ENCODE measurements around the gene COL23A1. TPM values are rescaled to one million over a fixed set of nuclear protein-coding genes. Genes with fewer than 3 reads are reported as not detected.

Gene COL23A1
- total and polyA plus RNA-seq, 2 experiments from 2014 or later, result 4.8 to 8.2 TPM

GRCh38 chr5:178438796-178439195 lies 151.4 kb downstream of the COL23A1 start:
- no peak overlapping the region for H3K27ac Mint-ChIP-seq

More at GRCh38 chr5:178438796-178439195, 151.4 kb downstream of the COL23A1 start:
- Histone ChIP-seq H3K36me3 (ENCODE audit: insufficient read depth) (no peaks in the 10 kb centered on the region), H3K27me3 (ENCODE audit: insufficient read depth) (no peaks in the 10 kb centered on the region), H3K4me2 (no peak overlapping the region), H4K20me1 (replicated peaks; ENCODE audit: insufficient read depth) (no peaks in the 10 kb centered on the region), H3F3A (replicated peaks; ENCODE audit: low read depth) (no peaks in the 10 kb centered on the region), H3K27ac (ENCODE audit: low read depth) (no peak overlapping the region), H3K79me2 (replicated peaks; ENCODE audit: insufficient read depth) (no peaks in the 10 kb centered on the region), H3K4me3 (no peak overlapping the region), H3K4me1 (ENCODE audit: insufficient read depth) (no peaks in the 10 kb centered on the region), H3K9me2 (ENCODE audit: insufficient read depth) (no peaks in the 10 kb centered on the region), H2AFZ (no peak overlapping the region)
- Mint-ChIP-seq H3K4me1 (peaks cover 15% of the 10 kb centered on the region; the same call in 2 of the 3 replicates), H3K4me3 (no peak overlapping the region), H3K36me3 (ENCODE audit: low read depth) (no peaks in the 10 kb centered on the region; the same call in 2 of the 3 replicates), H3K9me3 (no peaks in the 10 kb centered on the region; the same call in 2 of the 3 replicates), H3K27me3 (ENCODE audit: insufficient read depth, low read depth, poor library complexity) (no peaks in the 10 kb centered on the region)
- DNase-seq (ENCODE audit: low spot score) (no peak), ATAC-seq (no peak)
- TF ChIP-seq ZNF114 (CRISPR knock-in tag; IDR thresholded peaks at IDR 0.05) (no peak), STAT1 (IDR thresholded peaks at IDR 0.05; ENCODE audit: unreplicated experiment) (no peak), JUNB (IDR thresholded peaks at IDR 0.05; ENCODE audit: unreplicated experiment) (no peak), POLR2AphosphoS5 (IDR thresholded peaks at IDR 0.05; ENCODE audit: low read depth) (no peak), CREB1 (CRISPR knock-in tag; IDR thresholded peaks at IDR 0.05; ENCODE audit: low read depth) (no peak), ZNF331 (CRISPR knock-in tag; IDR thresholded peaks at IDR 0.05; ENCODE audit: low read depth) (no peak), EZH2phosphoT487 (IDR thresholded peaks at IDR 0.05; ENCODE audit: unreplicated experiment) (no peak), CTCF (conservative IDR thresholded peaks at IDR 0.05; ENCODE audit: low read depth in 2 of 2) (no peak), EZH2 (IDR thresholded peaks at IDR 0.05; ENCODE audit: low read depth, unreplicated experiment) (no peak)
- TF ChIP-seq, protein P1, sequence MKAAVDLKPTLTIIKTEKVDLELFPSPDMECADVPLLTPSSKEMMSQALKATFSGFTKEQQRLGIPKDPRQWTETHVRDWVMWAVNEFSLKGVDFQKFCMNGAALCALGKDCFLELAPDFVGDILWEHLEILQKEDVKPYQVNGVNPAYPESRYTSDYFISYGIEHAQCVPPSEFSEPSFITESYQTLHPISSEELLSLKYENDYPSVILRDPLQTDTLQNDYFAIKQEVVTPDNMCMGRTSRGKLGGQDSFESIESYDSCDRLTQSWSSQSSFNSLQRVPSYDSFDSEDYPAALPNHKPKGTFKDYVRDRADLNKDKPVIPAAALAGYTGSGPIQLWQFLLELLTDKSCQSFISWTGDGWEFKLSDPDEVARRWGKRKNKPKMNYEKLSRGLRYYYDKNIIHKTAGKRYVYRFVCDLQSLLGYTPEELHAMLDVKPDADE (IDR thresholded peaks at IDR 0.05), result no peak
- TF ChIP-seq, protein P2, sequence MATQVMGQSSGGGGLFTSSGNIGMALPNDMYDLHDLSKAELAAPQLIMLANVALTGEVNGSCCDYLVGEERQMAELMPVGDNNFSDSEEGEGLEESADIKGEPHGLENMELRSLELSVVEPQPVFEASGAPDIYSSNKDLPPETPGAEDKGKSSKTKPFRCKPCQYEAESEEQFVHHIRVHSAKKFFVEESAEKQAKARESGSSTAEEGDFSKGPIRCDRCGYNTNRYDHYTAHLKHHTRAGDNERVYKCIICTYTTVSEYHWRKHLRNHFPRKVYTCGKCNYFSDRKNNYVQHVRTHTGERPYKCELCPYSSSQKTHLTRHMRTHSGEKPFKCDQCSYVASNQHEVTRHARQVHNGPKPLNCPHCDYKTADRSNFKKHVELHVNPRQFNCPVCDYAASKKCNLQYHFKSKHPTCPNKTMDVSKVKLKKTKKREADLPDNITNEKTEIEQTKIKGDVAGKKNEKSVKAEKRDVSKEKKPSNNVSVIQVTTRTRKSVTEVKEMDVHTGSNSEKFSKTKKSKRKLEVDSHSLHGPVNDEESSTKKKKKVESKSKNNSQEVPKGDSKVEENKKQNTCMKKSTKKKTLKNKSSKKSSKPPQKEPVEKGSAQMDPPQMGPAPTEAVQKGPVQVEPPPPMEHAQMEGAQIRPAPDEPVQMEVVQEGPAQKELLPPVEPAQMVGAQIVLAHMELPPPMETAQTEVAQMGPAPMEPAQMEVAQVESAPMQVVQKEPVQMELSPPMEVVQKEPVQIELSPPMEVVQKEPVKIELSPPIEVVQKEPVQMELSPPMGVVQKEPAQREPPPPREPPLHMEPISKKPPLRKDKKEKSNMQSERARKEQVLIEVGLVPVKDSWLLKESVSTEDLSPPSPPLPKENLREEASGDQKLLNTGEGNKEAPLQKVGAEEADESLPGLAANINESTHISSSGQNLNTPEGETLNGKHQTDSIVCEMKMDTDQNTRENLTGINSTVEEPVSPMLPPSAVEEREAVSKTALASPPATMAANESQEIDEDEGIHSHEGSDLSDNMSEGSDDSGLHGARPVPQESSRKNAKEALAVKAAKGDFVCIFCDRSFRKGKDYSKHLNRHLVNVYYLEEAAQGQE (IDR thresholded peaks at IDR 0.05; ENCODE audit: unreplicated experiment), result no peak

Measured in GM23338 (cell line).